ENCODE data around the gene NBEA.
"Not testable (repeated sequence)": the region's sequence is repeated elsewhere in the genome, so short reads cannot be mapped to it uniquely, and the experiment has no call there.

The NBEA gene

GRCh38 chr13:35309706-35310105 is 367.6 kb downstream of the NBEA start:
- DNase-seq: no peak

- DNase-seq: no peak
These were observed 390.1 kb downstream of the NBEA start for GRCh38 chr13:35332134-35332533.

GRCh38 chr13:35333157-35333556 is 391.1 kb downstream of the NBEA start:
- no peak for DNase-seq

DNA sequence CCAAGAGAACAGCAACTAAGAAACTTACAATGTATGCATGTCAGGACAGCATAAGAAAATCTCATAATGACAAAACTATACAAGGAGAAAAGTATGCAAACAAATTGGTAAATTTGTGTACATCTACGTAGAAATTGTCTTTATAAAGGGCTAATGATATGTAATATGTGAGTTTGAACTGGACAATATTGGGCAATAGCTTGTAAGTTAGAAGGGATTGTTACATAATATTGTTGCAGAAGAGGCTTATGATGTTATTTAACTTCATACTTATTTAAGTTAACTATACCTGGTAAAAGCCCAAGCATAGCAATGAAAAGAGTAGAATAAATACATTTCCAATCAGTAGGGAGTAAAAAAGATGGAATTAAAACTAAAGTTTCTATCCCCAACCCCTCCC is 400.4 kb downstream of the NBEA start:
- no peak for DNase-seq

DNA sequence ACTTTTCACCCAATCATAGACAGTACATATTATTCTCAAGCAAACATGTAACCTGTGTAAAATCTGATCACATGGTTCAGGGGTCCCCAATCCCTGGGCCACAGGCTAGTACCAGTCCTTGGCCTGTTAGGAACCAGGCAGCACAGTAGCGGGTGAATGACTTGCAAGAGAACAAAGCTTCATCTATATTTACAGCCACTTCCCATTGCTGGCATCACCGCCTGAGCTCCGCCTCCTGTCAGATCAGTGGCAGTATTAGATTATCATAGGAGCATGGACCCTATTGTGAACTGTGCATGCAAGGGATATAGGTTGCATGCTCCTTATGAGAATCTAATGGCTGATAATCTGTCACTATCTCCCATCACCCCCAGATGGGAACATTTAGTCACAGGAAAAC is 401.3 kb downstream of the NBEA start:
- DNase-seq: no peak

GRCh38 chr13:35345992-35346391 is 403.9 kb downstream of the NBEA start:
- no peak for DNase-seq

GRCh38 chr13:35346494-35346893 is 404.4 kb downstream of the NBEA start:
- no peak for DNase-seq

DNA sequence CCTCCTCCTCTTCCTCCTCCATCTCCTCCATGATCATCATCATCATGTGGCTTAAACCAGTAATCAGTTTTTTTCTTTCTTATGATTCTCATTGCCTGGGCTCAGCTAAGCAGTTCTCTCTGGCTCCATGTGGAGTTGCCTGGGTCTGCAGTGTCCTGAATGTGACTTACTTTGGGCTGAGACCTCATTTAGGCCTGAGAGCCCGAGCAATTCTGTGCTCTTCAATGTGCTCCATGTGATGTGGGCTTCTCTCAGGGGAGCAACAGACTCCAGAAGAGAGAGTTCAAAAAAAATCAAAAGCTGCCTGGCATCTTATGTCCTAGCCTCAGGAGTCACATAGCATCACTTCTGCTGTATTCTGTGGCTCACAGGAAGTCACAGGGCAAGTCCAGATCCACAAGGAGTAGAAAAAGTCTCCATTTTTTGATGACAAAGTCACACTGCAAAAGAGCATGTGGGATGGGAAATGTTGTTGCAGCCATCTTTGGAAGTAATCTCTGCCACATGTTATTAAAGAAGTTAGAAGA is 405.7 kb downstream of the NBEA start:
- DNase-seq: no peak

DNA sequence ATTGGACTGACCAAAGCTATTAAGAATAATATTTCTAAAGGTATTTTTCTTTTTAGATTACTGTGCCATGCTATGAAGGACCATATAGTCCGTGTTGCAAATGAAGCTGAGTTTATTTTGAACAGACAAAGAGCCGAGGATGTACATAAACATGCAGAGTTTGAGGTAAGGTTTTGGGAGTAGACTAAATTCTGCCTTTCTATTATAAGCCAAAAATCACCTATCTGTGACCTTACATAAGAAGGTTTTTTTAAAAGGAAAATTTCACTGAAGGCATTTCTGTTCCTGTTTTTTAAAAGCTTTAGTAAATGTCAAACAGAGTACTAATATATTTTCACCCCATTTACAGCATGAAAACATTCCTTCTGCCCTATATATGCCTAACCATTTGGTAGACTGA is 407.0 kb downstream of the NBEA start:
- no peak for DNase-seq

- no peak for DNase-seq
These were observed 407.7 kb downstream of the NBEA start for GRCh38 chr13:35349673-35350278.

DNA sequence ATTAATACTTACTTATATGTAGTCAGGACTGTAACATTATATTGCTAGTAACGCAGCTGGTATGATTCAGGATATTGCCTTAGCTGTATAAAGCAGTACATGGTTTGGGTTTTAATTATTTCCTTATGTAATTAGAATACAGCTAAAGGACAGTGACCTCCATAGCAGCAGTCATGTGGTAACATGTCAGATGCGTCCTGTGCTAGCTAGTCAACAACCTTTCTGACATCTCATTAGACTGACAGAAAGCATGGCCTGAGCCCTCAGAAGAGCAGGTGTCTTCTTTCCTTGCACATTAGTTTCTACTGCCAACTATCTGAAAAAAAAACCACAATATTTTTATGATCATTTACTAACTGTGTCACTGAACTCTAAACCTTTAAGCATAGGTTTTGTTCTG is 412.2 kb downstream of the NBEA start:
- no peak for DNase-seq

DNA sequence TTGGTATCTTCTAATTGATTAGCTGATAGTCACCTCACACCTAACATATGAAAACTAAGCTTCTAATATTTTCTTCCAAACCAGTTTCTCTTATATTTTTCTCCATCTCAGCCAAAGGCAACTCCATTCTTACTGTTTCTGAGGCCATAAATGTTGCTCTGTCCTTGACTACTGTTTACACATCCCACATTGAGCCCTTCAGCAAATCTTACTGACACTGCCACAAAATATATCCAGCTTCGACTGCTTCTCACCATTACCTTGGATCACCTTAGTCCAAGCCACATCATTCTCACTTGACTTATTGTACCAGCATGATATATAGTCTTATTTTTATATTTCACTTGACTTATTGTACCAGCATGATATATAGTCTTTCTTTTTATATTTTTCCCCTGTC is 412.8 kb downstream of the NBEA start:
- DNase-seq: no peak

- DNase-seq: no peak
These were observed 414.5 kb downstream of the NBEA start for GRCh38 chr13:35356572-35356971.

GRCh38 chr13:35365883-35366282 is 423.8 kb downstream of the NBEA start:
- DNase-seq: no peak

DNA sequence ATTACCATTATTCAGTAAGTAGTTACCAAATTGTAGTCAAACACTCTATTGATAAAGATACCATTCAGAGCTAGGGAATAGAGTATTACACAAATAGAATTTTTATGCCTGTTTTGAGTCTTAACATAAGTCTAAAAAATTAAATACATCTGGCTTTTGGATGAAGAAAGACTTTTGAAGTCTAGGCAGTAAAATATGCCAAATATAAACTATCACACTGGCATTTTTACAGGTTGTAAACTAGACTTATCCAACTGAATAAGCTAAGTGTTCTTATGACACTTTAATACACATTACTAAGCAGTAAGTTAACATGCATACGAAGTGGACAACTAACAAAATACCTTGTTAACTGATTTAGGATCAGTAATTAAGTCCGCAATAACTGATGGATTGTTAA is 425.5 kb downstream of the NBEA start:
- DNase-seq: no peak

DNA sequence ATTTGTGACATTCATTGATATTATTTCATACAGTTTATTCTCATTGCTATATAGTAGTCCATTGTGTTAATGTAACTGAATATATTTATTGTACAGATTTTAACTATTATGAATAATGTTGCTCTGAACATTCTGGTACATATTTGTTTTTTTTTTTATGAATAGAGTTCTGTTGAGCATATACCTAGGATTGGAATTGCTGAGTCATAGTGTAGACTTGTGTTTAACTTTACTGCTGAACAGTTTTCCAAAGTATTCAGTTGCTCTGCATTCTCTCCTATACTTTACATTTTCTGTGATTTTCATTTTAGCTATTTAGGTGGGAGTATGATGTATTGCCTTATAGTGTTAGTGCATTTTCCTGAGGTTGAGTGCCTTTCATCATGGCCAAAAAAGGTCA is 436.9 kb downstream of the NBEA start:
- no peak for DNase-seq

- DNase-seq: no peak
These were observed 437.6 kb downstream of the NBEA start for GRCh38 chr13:35379663-35380062.

- DNase-seq: no peak
These were observed 445.7 kb downstream of the NBEA start for GRCh38 chr13:35387682-35388250.

- no peak for DNase-seq
These were observed 446.6 kb downstream of the NBEA start for GRCh38 chr13:35388441-35389355.

- DNase-seq: no peak
These were observed 447.5 kb downstream of the NBEA start for GRCh38 chr13:35389535-35389934.

- no peak for DNase-seq
These were observed 450.7 kb downstream of the NBEA start for GRCh38 chr13:35392768-35393167.

- DNase-seq: no peak
These were observed 451.8 kb downstream of the NBEA start for GRCh38 chr13:35393886-35394285.

DNA sequence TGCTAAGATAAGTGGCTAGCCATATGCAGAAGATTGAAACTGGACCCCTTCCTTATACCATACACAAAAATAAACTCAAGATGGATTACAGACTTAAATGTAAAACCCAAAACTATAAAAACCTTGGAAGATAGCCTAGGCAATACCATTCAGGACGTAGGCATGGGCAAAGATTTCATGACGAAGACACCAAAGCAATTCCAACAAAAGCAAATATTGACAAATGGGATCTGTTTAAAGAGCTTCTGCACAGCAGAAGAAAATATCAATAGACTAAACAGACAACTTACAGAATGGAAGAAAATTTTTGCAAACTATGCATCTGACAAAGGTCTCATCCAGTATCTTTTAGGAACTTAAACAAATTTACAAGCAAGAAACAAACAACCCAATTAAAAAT is 466.2 kb downstream of the NBEA start:
- not testable (repeated sequence) for DNase-seq

Data from activated T-cell treated with anti-CD3 and anti-CD28 coated beads, Interleukin-2, amount 50 U/mL, for 48 hours (primary cell).